Epithelial cell of umbilical artery (primary cell): ENCODE data around the gene KCNJ14. TPM values are rescaled to one million over a fixed set of nuclear protein-coding genes. Genes with fewer than 3 reads are reported as not detected.

Experiments
- total RNA-seq: library from RNA; depleted of rRNA; stranded (reverse); fragments of >200 nt; gene quantifications from 2 replicates; pipeline ENCODE4 v1.2.3, GENCODE V29; 2014

The KCNJ14 gene
- 0.30 and 0.32 TPM in 2 replicates for total RNA-seq

GRCh38 chr19:48455171-48455907, at the start of gene KCNJ14:
KCNJ14 (plus strand) TSS chr19:48455574; CDS start chr19:48461725, 6,151 bp downstream.

DNA sequence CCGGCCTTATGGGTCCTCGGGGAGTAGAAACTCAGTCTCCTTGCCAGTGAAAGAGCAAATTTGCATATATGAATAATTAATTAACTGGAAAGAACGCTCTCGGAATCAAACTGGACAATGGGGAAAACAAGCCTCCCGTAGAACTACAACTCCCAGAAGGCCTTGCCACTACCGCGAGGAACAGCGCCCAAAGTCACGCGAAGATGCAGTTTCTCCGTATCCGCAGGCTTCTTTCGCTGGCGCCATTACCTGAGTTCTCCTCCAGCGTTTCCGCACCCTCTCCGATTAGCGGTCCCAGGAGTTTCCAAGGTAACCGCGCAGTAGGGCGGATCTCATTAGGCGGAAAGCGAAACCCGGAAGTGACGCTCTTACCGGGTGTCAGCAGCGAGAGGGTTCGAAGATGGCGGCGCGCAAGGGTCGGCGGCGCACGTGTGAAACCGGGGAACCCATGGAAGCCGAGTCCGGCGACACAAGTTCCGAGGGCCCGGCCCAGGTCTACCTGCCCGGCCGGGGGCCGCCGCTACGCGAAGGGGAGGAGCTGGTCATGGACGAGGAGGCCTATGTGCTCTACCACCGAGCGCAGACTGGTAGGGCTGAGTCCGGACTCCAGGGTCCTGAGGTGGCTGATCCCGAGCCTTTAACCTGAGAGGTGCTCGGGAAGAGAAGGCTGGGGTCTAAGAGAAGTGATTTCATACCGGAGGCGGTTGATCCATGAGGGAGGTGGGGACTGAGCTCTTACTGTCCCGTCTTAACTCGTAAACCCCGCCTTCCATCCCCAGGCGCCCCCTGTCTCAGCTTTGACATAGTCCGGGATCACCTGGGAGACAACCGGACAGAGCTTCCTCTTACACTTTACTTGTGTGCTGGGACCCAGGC, 9.5 kb upstream of the KCNJ14 start, which contains the start of gene GRWD1:
GRWD1 (plus strand) TSS at position 378 of the 876 bp plus-strand sequence; CDS start at position 401, 23 bp downstream.

GRCh38 chr19:48469289-48469881, 14.0 kb downstream of the KCNJ14 start, which contains the start of gene CYTH2:
CYTH2 (plus strand) TSS chr19:48469369; CDS start chr19:48469508, 139 bp downstream.

GRCh38 chr19:48511800-48512503, 56.6 kb downstream of the KCNJ14 start, which contains the start of gene LMTK3:
LMTK3 (minus strand) TSS chr19:48511835; CDS start chr19:48511576, 259 bp downstream.

Other genes with a start within 250 kb of the KCNJ14 start
- gene CARD8, start 199.7 kb upstream of the KCNJ14 start, total RNA-seq: 91.9 and 127 TPM in 2 replicates
- 0.65 and 2.9 TPM in 2 replicates for gene ZNF114, start 185.5 kb upstream of the KCNJ14 start, total RNA-seq
- gene EMP3, start 130.0 kb upstream of the KCNJ14 start, total RNA-seq: 22.4 and 33.9 TPM in 2 replicates
- gene TMEM143, start 91.6 kb upstream of the KCNJ14 start, total RNA-seq: 1.7 and 2.9 TPM in 2 replicates
- not detected in 2 replicates for gene SYNGR4, start 91.2 kb upstream of the KCNJ14 start, total RNA-seq
- gene KDELR1, start 64.0 kb upstream of the KCNJ14 start, total RNA-seq: 29.8 and 35.1 TPM in 2 replicates
- gene GRIN2D, start 61.9 kb upstream of the KCNJ14 start, total RNA-seq: 0.15 and 0.32 TPM in 2 replicates
- gene GRWD1, start 9.6 kb upstream of the KCNJ14 start, total RNA-seq: 44.5 and 65.8 TPM in 2 replicates
- 66.7 and 101 TPM in 2 replicates for gene CYTH2, start 13.8 kb downstream of the KCNJ14 start, total RNA-seq
- under 0.01 and 0.61 TPM in 2 replicates for gene LMTK3, start 56.3 kb downstream of the KCNJ14 start, total RNA-seq
- gene SULT2B1, start 96.6 kb downstream of the KCNJ14 start, total RNA-seq: not detected in 2 replicates
- gene SPACA4, start 151.2 kb downstream of the KCNJ14 start, total RNA-seq: not detected in 2 replicates
- 0.65 and 1.1 TPM in 2 replicates for gene FAM83E, start 159.5 kb downstream of the KCNJ14 start, total RNA-seq
- 2,633 and 3,123 TPM in 2 replicates for gene RPL18, start 163.6 kb downstream of the KCNJ14 start, total RNA-seq
- 8.4 and 10.5 TPM in 2 replicates for gene SPHK2, start 163.9 kb downstream of the KCNJ14 start, total RNA-seq
- 1.2 and 1.6 TPM in 2 replicates for gene DBP, start 181.8 kb downstream of the KCNJ14 start, total RNA-seq
- gene CA11, start 190.6 kb downstream of the KCNJ14 start, total RNA-seq: 0.65 and 1.2 TPM in 2 replicates
- gene NTN5, start 217.4 kb downstream of the KCNJ14 start, total RNA-seq: not detected in 2 replicates
- gene FUT2, start 240.4 kb downstream of the KCNJ14 start, total RNA-seq: not detected in 2 replicates